HG03196 (cell line): ENCODE data around the gene UBE3B.

Source experiments
- ATAC-seq: cut with Tn5 transposase; IDR thresholded peaks from one replicate; pipeline ENCODE4 v1.9.1; 2021; ENCODE audit not compliant: unreplicated experiment

Gene UBE3B

GRCh38 chr12:109525279-109525585 lies 47.8 kb downstream of the UBE3B start:
- ATAC-seq, result no peak

DNA sequence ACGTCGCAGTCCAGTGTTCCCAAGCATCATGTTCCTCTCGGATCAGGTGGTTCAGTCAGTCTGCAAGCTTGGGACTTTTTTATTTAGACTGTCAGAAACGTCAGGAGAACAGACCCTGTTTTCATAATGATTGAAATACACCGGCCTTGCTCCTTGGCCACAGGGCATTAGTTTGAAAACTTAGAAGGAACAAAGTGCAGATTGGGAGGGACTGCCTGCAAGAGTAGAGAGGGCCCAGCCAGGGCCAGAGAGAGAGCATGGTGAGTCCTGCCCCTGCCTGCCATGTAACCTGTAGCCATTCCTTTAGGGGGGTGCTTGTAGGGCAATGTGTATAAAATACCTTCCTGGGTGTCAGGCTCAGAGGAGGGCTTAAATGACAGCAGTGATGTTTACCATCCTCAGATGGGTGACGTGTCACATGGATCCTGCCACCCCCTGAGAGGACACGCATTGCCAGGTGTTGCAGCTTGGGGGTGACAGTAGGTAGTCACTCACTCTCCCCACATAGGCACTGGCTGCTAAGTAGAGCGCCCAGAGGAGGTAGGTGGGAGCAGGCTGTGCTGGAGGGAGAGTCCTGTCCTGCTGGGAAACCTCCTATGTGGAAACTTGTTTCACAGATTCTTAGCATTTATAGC lies 50.2 kb downstream of the UBE3B start:
- ATAC-seq, result no peak

DNA sequence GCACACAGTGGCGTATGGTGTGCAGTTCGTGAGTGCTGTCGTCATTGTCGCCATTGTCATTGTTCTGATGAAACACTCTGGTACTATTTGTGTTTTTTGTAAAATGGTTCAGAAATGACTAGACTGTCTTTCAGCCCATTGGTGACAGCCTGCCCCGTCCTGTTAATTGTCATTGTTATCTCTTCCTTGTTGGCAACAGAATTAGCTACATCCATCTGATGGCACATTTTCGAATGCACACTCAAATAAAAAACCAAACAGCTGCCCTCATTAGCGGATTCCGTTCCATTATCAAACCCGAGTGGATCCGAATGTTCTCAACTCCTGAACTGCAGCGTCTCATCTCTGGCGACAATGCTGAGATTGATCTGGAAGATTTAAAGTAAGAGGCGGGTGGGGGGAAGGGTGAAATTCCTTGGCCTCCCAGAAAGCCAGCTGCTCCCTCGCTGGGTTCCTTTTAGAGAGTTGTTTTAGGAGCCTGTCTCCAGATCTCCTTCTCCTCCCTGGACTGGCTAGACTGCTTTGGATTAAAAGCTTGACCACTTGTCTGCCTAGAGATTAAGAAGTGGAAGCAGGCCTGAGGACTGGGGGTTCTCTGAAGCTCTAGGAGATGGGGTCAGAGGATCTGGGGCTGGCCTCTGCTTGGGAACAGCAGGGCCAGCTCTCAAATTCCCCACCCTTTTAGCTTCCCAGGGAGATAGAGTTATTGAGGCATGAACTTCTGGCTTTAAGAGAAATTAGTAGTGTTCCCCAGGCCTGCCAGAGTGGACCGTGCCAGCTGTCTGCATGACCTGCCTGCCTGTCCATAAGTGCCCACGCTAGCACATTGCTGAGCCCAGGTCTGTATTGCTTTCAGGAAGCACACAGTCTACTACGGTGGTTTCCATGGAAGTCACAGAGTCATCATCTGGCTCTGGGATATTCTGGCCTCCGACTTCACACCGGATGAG lies 52.5 kb downstream of the UBE3B start:
- ATAC-seq, result no peak

DNA sequence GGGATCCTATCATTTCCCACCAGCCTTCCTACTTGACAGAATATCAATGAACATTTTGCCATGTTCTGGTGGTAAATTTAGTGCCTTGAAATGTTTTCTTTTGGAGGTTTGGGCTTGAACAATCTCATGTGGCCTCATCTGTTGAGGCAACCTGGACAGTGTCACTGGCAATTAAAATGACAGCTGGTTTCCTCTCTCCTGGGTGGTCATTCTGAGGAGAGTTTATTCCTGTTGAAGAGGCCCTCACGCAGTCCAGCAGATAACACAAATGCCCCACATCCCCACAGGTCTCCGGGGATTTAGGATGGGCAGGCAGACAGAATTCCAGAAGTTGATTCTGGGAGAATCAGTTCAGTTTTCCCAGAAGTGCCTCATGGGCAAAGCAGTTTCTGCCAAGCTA lies 54.0 kb downstream of the UBE3B start:
- ATAC-seq, result no peak

GRCh38 chr12:109532721-109533486 lies 55.5 kb downstream of the UBE3B start:
- no peak for ATAC-seq

GRCh38 chr12:109533487-109533740 lies 56.0 kb downstream of the UBE3B start:
- no peak for ATAC-seq

GRCh38 chr12:109534456-109534855 lies 57.0 kb downstream of the UBE3B start:
- ATAC-seq, result no peak

DNA sequence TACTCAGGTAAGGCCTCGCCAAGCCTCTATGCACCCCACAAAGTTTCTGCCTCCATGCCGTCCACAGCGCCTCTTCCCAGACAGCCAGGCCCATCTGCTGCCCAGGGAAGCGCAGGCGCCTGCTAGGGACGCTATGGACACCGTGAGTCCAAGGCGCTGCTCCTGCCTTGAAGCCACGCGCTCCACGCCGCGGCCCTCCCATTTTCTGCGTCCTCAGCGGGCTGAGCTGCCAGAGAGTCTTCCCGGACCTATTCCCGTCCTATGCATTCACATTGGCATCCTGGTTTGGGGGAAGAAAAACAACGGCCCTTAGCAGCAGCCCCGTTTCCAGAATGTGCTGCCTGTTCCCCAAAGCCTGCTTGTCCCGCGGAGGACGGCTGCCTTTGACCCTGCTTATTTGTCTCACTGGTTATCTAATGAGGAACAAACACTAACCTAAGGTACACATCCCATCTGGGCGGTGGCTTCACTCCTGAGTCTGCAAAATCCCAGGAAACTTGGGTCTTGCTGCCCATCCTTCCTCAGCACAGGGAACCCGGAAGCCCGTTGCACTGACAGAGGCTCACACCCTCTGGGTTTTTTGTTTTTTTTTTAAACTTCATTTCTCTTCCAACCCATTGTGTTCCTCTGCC lies 57.9 kb downstream of the UBE3B start:
- no peak for ATAC-seq

DNA sequence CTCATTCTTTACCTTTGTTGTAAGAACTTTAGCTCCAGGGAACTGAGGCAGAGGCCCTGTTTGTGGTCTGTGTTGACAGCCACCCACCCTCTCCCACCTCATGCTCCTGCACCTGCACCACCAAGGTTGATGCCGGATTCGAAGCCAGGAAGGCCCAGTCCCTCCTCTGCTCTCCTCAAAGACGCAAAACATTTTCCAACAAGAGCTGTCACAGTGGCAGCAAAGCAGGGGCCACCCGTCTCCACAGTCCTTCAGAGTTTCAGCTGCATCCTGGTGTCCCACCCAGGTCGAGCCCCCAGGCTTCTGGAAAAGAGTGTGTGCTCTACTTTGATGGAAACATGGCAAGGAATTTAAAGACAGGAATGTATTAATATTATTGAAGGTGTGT lies 58.4 kb downstream of the UBE3B start:
- no peak for ATAC-seq

GRCh38 chr12:109537136-109537535 lies 59.7 kb downstream of the UBE3B start:
- ATAC-seq, result no peak

DNA sequence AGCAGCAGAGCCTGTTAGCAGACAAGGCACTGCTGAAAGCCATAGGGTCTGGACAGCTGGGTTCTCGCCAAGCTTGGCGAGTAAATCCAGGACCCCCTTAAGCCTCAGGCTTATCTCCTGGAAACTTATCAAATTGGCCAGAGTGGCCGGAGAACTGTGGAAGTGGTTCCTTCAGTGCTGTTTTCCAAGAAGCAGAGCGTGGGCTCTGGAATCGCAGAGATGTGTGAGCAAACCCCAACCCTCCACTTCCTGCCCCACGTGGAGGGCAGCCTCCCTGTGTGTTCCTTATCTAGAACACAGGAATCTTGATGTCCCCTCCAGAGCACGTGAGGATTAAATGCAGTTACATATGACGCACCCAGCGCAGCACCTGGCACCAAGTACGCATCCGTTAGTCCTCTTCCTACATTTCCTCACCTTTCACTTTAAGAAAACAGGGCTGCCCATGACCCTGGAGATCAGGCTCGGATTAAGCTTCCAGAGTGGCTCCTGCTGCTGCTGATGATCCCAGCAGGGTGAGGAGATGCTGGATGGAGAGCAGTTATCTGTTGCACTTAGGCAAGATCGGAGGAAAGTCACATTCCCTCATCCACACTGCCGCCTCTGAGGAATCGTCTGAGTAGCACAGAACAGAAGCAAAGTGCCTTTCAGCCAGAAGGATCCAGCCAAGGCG lies 60.9 kb downstream of the UBE3B start:
- ATAC-seq, result no peak

DNA sequence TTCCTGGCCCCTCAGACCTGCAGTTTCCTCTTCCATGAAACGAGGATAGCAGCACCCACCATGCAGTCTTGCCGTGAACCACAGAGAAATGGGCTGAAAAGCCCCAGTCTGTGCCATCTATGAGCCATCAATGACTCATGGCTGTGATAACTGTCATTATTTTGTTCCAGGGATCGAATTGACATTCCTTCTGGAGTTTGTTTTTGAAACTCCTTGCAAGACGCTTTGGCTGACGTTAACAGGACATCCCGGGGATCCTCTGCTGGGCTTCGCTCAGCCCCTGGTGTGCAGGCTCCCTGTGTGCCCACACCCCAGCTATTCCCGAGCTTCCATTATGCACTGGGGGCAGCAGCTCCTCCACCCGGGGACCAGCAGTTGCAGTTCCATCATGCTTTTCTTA lies 62.1 kb downstream of the UBE3B start:
- no peak for ATAC-seq

DNA sequence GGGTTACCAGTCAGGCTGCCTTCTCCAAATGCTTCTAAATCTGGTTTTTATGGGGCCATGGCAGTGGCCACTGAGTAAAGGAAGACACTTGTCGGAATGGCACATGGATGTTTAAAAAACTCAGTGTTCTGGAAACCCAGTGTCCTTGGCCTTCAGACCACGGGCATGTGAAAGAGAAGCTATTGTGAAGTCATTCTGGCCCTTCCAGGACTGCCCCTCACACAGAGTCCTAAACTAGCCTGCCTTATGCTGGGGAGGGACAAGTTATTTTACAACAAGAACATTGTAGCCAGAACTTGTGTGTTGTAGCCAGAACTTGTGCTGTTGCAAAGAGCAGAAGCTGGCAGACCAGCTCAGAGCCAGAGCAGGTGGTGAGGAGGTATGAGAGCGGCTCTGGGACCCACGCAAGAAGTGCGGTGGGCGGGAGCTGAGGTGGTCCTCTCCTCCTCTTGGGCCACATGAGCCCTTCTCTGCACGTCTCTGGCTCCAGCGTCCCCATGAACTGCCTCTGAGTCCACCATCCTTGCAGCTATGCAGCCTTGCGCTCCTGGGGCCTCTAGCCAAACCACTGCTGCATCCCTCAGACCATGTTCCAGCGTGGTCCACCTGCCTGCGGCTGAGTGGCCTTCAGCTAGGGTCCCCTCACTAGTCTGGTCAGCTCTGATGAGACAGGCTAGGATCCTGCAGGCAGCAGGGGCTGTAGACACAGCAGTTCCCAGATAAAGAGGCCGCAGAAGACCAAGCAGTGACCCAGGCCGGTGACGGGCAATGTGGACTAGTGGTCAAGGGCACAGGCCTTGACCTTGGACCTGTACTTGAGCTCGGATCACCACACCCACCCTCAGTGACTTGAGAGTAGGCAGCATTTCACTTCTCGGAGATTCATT lies 63.3 kb downstream of the UBE3B start:
- ATAC-seq, result no peak

GRCh38 chr12:109541413-109541726 lies 63.9 kb downstream of the UBE3B start:
- no peak for ATAC-seq

- no peak for ATAC-seq
These were observed 64.6 kb downstream of the UBE3B start for GRCh38 chr12:109542014-109542413.

DNA sequence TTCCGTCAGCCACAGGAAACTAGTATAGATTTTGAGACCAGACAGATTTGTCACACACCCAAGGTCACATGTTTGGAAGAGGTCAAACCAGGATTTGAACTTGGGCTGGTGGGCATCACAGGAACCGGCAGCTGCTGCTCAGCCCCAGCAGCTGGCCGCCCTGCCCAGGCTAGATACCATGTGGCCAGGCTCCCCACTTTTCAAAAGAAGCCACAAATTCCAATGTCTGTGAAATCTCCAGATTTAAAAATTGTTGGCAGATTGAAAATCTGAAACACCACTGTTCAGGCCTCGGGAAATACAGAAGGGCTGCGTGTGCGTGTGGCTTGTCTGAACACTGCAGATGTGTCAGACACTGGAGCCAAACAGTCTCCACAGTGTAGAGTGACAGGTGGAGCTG lies 65.4 kb downstream of the UBE3B start:
- no peak for ATAC-seq

GRCh38 chr12:109544955-109545531 lies 67.6 kb downstream of the UBE3B start:
- no peak for ATAC-seq

GRCh38 chr12:109545826-109546225 lies 68.4 kb downstream of the UBE3B start:
- no peak for ATAC-seq

- ATAC-seq, result no peak
These were observed 69.9 kb downstream of the UBE3B start for GRCh38 chr12:109547286-109547685.

GRCh38 chr12:109548258-109548657 lies 70.8 kb downstream of the UBE3B start:
- ATAC-seq, result no peak
